Fibroblast of pulmonary artery (primary cell): Measurements from ENCODE around the gene ZCCHC8.

Source experiments
- DNase-seq: peaks from one replicate; pipeline ENCODE4 v3.0.0-alpha.2; 2010; ENCODE audit warnings: low read depth
- H3K4me3 ChIP-seq: replicated peaks from 2 replicates; pipeline ENCODE4 v1.5.1; 2011; ENCODE audit warnings: low read depth, mild to moderate bottlenecking, control low read depth, low read length, moderate library complexity
- CTCF ChIP-seq: IDR thresholded peaks from 2 replicates; pipeline ENCODE4 v1.5.1; 2011; ENCODE audit warnings: mild to moderate bottlenecking, control low read depth, low read length, inconsistent platforms; ENCODE audit errors: missing control alignments

Gene ZCCHC8

GRCh38 chr12:122528992-122529391 is 28.3 kb upstream of the ZCCHC8 start:
- no peak for DNase-seq
- TF ChIP-seq CTCF = no peak
- H3K4me3 ChIP-seq = no peak overlapping the region

- DNase-seq = no peak
Observed at GRCh38 chr12:122528582-122528981, 27.9 kb upstream of the ZCCHC8 start.

GRCh38 chr12:122527478-122527944 is 26.8 kb upstream of the ZCCHC8 start:
- no peak for DNase-seq
- TF ChIP-seq CTCF = no peak
- peak overlapping the region; percentile 100 for H3K4me3 ChIP-seq

More at GRCh38 chr12:122528582-122528981, 27.9 kb upstream of the ZCCHC8 start:
- H3K4me3 ChIP-seq = no peak overlapping the region
- no peak for TF ChIP-seq CTCF

- DNase-seq = peak; percentile 100
- H3K4me3 ChIP-seq = peak within 1 kb of the TSS; percentile 100
- no peak for TF ChIP-seq CTCF
Observed at GRCh38 chr12:122526683-122527477, 26.1 kb upstream of the ZCCHC8 start, which contains the start of the genes KNTC1 and RSRC2. Gene KNTC1, plus strand, starts transcription at chr12:122527249. Its CDS starts 2,815 bp downstream, at chr12:122530064. Gene RSRC2, minus strand, starts transcription at chr12:122526936. Its CDS starts 83 bp downstream, at chr12:122526853.

- no peak for TF ChIP-seq CTCF
- DNase-seq = no peak
- H3K4me3 ChIP-seq = peak overlapping the region; percentile 38
Observed at GRCh38 chr12:122523846-122524718, 23.4 kb upstream of the ZCCHC8 start.

- DNase-seq = peak; percentile 64
- H3K4me3 ChIP-seq = peak overlapping the region; percentile 1
- TF ChIP-seq CTCF = no peak
Observed at GRCh38 chr12:122523280-122523679, 22.5 kb upstream of the ZCCHC8 start.
